NT2/D1 (cell line): Measurements from ENCODE around the gene ISM2.

Experiments
- SUZ12 ChIP-seq: IDR thresholded peaks from 2 replicates; pipeline ENCODE4 v1.6.1; 2011; ENCODE audit not compliant: insufficient read length, insufficient read depth; ENCODE audit errors: extremely low read depth
- YY1 ChIP-seq: IDR thresholded peaks from 2 replicates; pipeline ENCODE4 v1.6.1; 2011; ENCODE audit not compliant: insufficient read length, insufficient read depth
- ZNF274 ChIP-seq: IDR thresholded peaks from 2 replicates; pipeline ENCODE4 v1.6.1; 2011; ENCODE audit warnings: mild to moderate bottlenecking, low read depth, low read length

DNA sequence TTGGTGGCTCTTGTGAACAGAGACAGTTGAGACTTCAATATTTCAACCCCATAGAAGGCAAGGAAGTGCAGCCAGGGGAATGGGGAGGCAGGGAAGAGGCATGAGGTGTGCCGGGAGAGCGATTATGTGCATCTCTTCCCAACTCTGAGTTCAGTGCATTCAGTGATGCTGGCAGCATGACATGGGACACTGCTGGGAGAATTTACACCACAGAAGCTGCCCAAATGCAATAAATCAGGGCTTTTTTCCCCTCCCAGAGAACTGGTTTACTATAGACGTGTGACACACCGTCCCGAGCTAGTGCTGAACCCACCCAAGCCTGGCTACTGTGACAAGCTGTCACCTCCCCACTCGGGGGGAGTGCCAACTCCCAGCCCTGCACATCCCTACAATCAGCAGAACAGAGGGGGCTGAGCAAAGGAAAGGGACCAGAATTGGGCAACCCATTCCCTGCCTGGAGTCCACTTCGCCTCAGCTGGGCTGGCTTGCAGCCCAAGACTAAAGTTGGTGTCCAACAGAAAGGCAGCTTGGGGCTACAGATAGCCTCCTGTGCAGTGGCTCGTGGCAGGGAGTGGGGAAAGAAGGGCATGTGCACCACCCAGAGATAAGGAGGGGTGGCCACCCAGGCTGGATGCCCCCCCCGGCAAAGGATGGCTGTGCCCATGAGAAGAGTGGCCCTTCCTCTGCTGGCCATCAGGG is 24.0 kb downstream of the ISM2 start:
- TF ChIP-seq ZNF274, result no peak
- TF ChIP-seq SUZ12, result no peak
- TF ChIP-seq YY1, result no peak
